HG03175 (cell line): ENCODE measurements around the gene WDR4.
"Not testable (repeated sequence)": the region's sequence is repeated elsewhere in the genome, so short reads cannot be mapped to it uniquely, and the experiment has no call there.

ENCODE experiments used
- ATAC-seq: cut with Tn5 transposase; IDR thresholded peaks from one replicate; pipeline ENCODE4 v1.9.1; 2021; ENCODE audit warnings: mild to moderate bottlenecking, moderate library complexity; ENCODE audit not compliant: unreplicated experiment

The WDR4 gene

DNA sequence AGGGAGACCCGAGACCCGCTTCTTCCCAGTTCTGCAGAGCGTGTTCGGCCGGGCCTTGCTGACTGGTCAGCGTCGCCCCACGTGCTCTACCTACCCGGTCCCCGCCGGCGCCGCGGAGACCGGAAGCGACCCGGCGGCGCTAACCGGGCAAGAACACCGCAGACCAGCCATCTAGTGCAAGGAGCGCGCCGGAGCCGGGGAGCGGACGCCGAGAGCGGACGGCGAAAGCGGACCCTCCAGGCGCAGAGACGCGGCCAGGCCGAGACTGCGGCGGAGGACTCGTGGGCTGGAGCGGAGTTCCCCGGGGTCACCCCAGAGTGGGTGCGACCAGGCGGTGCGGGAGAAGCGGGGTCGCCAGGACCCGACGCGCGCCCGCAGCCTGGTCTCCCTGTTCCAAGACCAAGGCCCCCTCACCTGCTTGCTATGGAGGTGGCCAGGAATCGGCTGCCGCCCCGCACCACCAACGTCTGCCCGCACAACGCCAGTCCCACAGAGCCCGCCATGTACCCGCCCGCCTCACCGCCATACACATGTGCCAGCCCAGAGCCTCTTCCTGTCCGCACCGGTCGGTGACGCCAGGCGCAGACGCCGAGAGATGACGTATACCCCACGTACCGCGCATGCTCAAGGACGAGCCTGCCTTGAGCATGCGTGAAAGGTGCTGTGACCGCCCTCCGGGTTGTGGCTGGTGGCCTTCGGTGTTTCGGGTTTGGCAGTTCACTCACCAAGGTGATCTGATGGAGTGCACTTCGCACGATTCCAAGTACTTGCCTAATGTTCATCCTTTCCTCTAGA, at the start of gene WDR4:
WDR4 (minus strand) TSS at position 547 of the 795 bp plus-strand sequence; CDS start at position 503, 44 bp downstream.
- peak; percentile 87 for ATAC-seq

- ATAC-seq = not testable (repeated sequence)
These were observed 48.3 kb upstream of the WDR4 start for GRCh38 chr21:42927474-42928200.

GRCh38 chr21:42925114-42925926, 46.0 kb upstream of the WDR4 start, which contains the start of gene ERVH48-1:
TSS of gene ERVH48-1 (minus strand) at chr21:42925630. CDS start at chr21:42919006, 6,624 bp downstream.
- ATAC-seq = no peak

DNA sequence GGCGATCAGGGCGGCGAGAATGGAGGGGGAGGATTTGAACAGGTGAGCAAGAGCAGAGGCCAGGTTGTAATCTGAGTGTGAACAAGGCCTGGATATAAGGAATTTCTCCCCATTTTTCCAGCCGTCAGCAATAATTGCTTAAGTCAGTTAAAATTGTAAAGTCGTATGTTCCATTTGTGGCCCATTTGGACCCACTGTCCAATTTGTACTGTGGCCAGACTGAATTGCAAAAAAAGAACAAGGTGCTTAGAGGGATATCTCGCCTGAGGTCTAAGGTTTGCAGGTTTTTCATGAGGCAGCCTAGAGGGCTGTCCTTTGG, 45.1 kb upstream of the WDR4 start:
- ATAC-seq = no peak

GRCh38 chr21:42923553-42924432, 44.5 kb upstream of the WDR4 start:
- ATAC-seq = no peak

GRCh38 chr21:42922918-42923317, 43.6 kb upstream of the WDR4 start:
- no peak for ATAC-seq

DNA sequence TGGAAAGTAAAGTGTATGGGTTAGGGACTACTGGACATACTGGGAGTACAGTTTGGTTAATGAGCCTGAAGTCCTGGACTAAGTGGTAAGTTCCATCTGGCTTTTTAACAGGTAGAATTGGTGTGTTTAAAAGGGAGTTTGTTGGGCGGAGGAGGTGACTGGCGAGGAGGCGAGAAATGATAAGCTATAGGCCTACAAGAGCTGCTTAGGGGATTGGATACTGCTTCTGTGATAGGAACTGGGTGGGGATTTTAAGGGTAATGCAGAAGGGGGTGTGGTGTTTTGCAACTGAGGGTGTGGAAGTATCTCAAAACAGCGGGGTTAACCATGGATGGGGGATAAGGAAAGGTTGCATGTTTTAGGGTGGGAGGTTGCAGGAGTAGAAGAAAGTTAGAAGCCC, 42.6 kb upstream of the WDR4 start:
- no peak for ATAC-seq

DNA sequence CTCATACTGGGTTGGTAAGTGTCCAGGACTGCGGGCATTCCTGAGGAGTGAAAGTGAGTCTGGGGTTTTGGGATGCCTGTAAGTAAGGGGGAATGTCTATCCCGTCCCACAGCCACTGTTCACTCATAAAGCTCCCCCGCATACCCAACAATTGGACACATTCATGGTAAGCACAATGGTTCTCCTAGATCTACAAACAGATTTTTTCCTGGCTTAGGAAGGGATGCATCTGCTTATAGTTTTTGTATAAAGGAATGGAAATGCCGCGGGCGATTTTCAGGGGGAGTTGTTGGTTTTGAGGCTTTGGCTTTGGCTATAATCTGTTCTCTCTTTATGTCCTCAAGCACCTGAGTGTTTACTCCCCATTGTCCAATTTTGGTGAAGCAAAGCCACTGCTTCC, 39.0 kb upstream of the WDR4 start:
- ATAC-seq = no peak

GRCh38 chr21:42913476-42913875, 34.1 kb upstream of the WDR4 start:
- no peak for ATAC-seq

- ATAC-seq = not testable (repeated sequence)
These were observed 32.6 kb upstream of the WDR4 start for GRCh38 chr21:42911920-42912319.

DNA sequence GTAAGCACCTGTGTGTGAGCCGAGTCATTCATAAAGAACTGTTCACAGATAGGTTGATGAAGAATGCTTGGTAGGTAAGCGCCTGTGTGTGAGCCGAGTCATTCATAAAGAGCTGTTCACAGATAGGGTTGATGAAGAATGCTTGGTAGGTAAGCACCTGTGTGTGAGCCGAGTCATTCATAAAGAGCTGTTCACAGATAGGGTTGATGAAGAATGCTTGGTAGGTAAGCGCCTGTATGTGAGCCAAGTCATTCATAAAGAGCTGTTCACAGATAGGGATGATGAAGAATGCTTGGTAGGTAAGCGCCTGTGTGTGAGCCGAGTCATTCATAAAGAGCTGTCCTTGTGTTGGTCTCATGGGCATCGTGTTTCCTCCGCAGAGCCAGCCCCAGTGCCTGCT, 29.1 kb upstream of the WDR4 start:
- not testable (repeated sequence) for ATAC-seq

DNA sequence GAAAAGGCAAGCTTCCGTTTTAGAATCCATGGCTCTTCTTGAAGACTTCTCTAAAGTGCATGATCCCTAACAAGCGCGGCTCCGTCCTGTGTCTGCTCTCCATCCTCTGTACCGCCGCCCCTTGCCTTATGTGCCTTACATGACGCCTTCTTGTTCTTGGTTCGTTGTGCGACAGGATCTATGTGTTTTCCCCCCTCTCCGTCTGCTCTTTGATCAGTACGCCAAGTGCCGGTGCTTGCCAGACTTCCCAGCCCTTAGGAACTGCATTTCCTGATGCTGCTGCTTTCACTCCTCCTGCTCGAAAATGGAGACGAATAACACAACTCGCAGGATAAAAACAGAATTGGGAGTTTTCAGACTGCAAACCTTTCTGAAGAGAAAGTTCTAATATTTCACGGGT, 26.9 kb upstream of the WDR4 start:
- no peak for ATAC-seq

GRCh38 chr21:42905195-42905594, 25.9 kb upstream of the WDR4 start:
- no peak for ATAC-seq

- no peak for ATAC-seq
These were observed 24.5 kb upstream of the WDR4 start for GRCh38 chr21:42903817-42904216.

DNA sequence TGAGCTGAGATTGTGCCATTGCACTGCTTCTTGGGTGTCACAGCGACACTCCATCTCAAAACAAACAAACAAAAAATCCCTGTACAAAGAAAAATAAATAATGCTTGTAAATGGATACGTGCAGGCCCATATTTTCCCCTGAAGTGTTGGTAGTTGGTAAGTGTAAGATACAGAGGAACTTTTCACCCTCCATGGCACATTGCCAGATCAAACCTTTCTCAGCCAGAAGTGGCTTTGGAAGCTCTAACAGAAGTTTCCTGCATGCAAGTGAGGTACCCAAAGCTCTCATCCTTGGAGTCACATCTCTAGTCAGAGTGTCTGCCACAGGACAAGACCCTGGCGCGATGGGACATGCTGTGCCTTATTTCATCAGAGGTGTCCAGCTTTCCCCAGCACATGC, 21.1 kb upstream of the WDR4 start:
- ATAC-seq = no peak

- peak; percentile 89 for ATAC-seq
These were observed 13.8 kb upstream of the WDR4 start, which contains the start of gene NDUFV3 for GRCh38 chr21:42892931-42893755. TSS of gene NDUFV3 (plus strand) at chr21:42893309. CDS start at chr21:42893334, 25 bp downstream.

GRCh38 chr21:42892582-42892930, 13.2 kb upstream of the WDR4 start:
- peak; percentile 18 for ATAC-seq

- no peak for ATAC-seq
These were observed 8.0 kb upstream of the WDR4 start for GRCh38 chr21:42887326-42887725.

DNA sequence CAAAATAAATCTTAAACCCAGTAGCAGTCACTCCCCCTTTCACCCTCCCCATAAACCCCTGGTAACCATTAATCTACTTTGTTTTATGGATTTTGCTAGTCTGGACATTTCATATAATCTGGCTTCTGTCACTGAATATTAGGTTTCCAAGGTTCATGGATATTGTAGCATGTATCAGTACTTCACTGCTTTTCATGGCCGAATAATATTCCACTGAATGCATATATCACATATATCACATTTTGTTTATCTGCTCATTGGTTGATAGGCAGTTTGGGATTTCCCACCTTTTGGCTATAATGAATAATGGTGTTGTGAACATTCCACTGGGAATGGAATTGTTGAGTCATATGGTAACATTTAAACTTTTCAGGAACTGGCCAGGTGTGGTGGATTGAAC, 4.6 kb upstream of the WDR4 start:
- no peak for ATAC-seq

- no peak for ATAC-seq
These were observed 1.0 kb upstream of the WDR4 start for GRCh38 chr21:42880352-42880751.
